GM03348 (cell line): ENCODE measurements around the gene THYN1.
"Not testable (repeated sequence)": the region's sequence is repeated elsewhere in the genome, so short reads cannot be mapped to it uniquely, and the experiment has no call there.

Experiments
- DNase-seq: peaks from one replicate; pipeline ENCODE4 v3.0.0; 2012; ENCODE audit warnings: low spot score

Gene THYN1

GRCh38 chr11:134253188-134253993 lies at the start of gene THYN1, which contains the start of gene ACAD8:
Gene THYN1, minus strand, starts transcription at chr11:134253352. Its CDS starts 470 bp downstream, at chr11:134252882.
Gene ACAD8, plus strand, starts transcription at chr11:134253568. Its CDS starts 33 bp downstream, at chr11:134253601.
- peak; percentile 98 for DNase-seq

GRCh38 chr11:134294664-134295063 lies 41.5 kb upstream of the THYN1 start:
- no peak for DNase-seq

- DNase-seq, result no peak
Observed at GRCh38 chr11:134293119-134294113, 40.3 kb upstream of the THYN1 start.

- no peak for DNase-seq
Observed at GRCh38 chr11:134292661-134293060, 39.5 kb upstream of the THYN1 start.

GRCh38 chr11:134291196-134291595 lies 38.0 kb upstream of the THYN1 start:
- no peak for DNase-seq

GRCh38 chr11:134290646-134291045 lies 37.5 kb upstream of the THYN1 start:
- no peak for DNase-seq

- DNase-seq, result no peak
Observed at GRCh38 chr11:134289789-134290188, 36.6 kb upstream of the THYN1 start.

- no peak for DNase-seq
Observed at GRCh38 chr11:134289167-134289566, 36.0 kb upstream of the THYN1 start.

GRCh38 chr11:134288486-134288885 lies 35.3 kb upstream of the THYN1 start:
- no peak for DNase-seq

GRCh38 chr11:134287561-134287960 lies 34.4 kb upstream of the THYN1 start:
- DNase-seq, result no peak

GRCh38 chr11:134284349-134284748 lies 31.2 kb upstream of the THYN1 start:
- DNase-seq, result not testable (repeated sequence)

- no peak for DNase-seq
Observed at GRCh38 chr11:134283461-134284230, 30.5 kb upstream of the THYN1 start.

- no peak for DNase-seq
Observed at GRCh38 chr11:134282121-134283045, 29.2 kb upstream of the THYN1 start.

GRCh38 chr11:134281635-134282034 lies 28.5 kb upstream of the THYN1 start:
- DNase-seq, result not testable (repeated sequence)

GRCh38 chr11:134278356-134278755 lies 25.2 kb upstream of the THYN1 start:
- no peak for DNase-seq

- no peak for DNase-seq
Observed at GRCh38 chr11:134277183-134278001, 24.2 kb upstream of the THYN1 start.

- DNase-seq, result no peak
Observed at GRCh38 chr11:134276396-134277182, 23.4 kb upstream of the THYN1 start.

GRCh38 chr11:134275534-134276395 lies 22.6 kb upstream of the THYN1 start, which contains the start of gene GLB1L3:
Gene GLB1L3, plus strand, starts transcription at chr11:134276379. Its CDS starts 362 bp downstream, at chr11:134276741.
- peak; percentile 64 for DNase-seq
